ENCODE measurements around the gene GADD45A. TPM values are rescaled to one million over a fixed set of nuclear protein-coding genes. Genes with fewer than 3 reads are reported as not detected.
A peak's percentile ranks its signal among the peaks of the same experiment; 100 is the strongest.
"Not testable (repeated sequence)": the region's sequence is repeated elsewhere in the genome, so short reads cannot be mapped to it uniquely, and the experiment has no call there.

GADD45A gene
- total and polyA plus RNA-seq, 2 experiments from 2014 or later, result 72.8 to 115 TPM

- Histone ChIP-seq H3K4me3 (no peak overlapping the region), H3K9me2 (ENCODE audit: insufficient read depth) (no peaks in the 10 kb centered on the region), H4K20me1 (ENCODE audit: insufficient read depth) (no peaks in the 10 kb centered on the region), H3F3A (ENCODE audit: insufficient read depth) (no peaks in the 10 kb centered on the region; the same call in 1 of the 2 replicates), H3K4me2 (ENCODE audit: unreplicated experiment) (no peak overlapping the region), H3K9ac (no peak overlapping the region), H3K79me2 (ENCODE audit: insufficient read depth) (no peaks in the 10 kb centered on the region), H2AFZ (0 out of 2 replicates have a peak overlapping the region, but pooled peaks have one; percentile 16), H3K27ac (peak overlapping the region; percentile 32), H3K9me3 (ENCODE audit: low read depth) (no peaks in the 10 kb centered on the region), H3K36me3 (ENCODE audit: low read depth) (no peaks in the 10 kb centered on the region), H3K4me1 (ENCODE audit: insufficient read depth) (peaks cover 13% of the 10 kb centered on the region), H3K27me3 (replicated peaks; ENCODE audit: insufficient read depth) (no peaks in the 10 kb centered on the region)
- peak; percentile 91 for DNase-seq
- no peak for TF ChIP-seq EZH2phosphoT487 (IDR thresholded peaks at IDR 0.05; ENCODE audit: insufficient read depth, low read depth)
- no peak for TF ChIP-seq EZH2 (IDR thresholded peaks at IDR 0.05; ENCODE audit: insufficient read depth, poor library complexity, severe bottlenecking)
- WGBS, 2 experiments (ENCODE audit: low coverage in 1 of 2, low lambda C conversion rate in 2 of 2, missing lambda C conversion rate in 2 of 2), result 13 to 25% methylated on average over 2 of the region's 2 CpGs
- in situ Hi-C loops (cut with MboI), result no loop called here
Measured at GRCh38 chr1:67652800-67653199, 32.2 kb upstream of the GADD45A start.

DNA sequence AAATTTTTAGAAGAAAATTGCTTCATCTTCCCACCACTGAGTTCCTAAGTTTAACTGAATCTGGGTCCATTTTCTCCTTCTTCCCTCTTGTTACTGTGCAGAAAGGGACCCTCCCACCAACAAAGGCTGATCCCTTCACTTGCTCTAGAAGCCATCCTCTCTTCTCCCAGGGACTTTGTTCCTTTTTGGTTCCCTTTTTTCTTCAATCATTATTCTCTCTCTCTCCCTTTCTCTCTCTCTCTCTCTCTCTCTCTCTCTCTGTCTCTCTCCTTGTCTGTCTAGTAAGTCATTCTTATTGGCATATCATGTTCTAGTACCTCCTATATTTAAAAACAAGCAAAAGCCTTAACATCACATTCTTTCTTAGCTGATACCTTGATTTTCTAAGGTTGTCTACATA lies 31.7 kb upstream of the GADD45A start:
- DNase-seq, result no peak
- H3K4me1 ChIP-seq (ENCODE audit: insufficient read depth), result peaks cover 13% of the 10 kb centered on the region
- H3F3A ChIP-seq (ENCODE audit: insufficient read depth), result no peaks in the 10 kb centered on the region; the same call in 1 of the 2 replicates
- no peaks in the 10 kb centered on the region for H3K9me2 ChIP-seq (ENCODE audit: insufficient read depth)
- no peaks in the 10 kb centered on the region for H3K36me3 ChIP-seq (ENCODE audit: low read depth)
- no peak overlapping the region for H3K4me3 ChIP-seq
- H3K9me3 ChIP-seq (ENCODE audit: low read depth), result no peaks in the 10 kb centered on the region
- H3K4me2 ChIP-seq (ENCODE audit: unreplicated experiment), result no peak overlapping the region
- no peaks in the 10 kb centered on the region for H4K20me1 ChIP-seq (ENCODE audit: insufficient read depth)
- no peak overlapping the region for H3K9ac ChIP-seq
- H3K79me2 ChIP-seq (ENCODE audit: insufficient read depth), result no peaks in the 10 kb centered on the region
- TF ChIP-seq EZH2phosphoT487 (IDR thresholded peaks at IDR 0.05; ENCODE audit: insufficient read depth, low read depth) (no peak), EZH2 (IDR thresholded peaks at IDR 0.05; ENCODE audit: insufficient read depth, poor library complexity, severe bottlenecking) (no peak)
- H3K27me3 ChIP-seq (replicated peaks; ENCODE audit: insufficient read depth), result no peaks in the 10 kb centered on the region
- H3K27ac ChIP-seq, result peak overlapping the region; percentile 32
- in situ Hi-C loops (cut with MboI), result no loop called here
- H2AFZ ChIP-seq, result 0 out of 2 replicates have a peak overlapping the region, but pooled peaks have one; percentile 16

DNA sequence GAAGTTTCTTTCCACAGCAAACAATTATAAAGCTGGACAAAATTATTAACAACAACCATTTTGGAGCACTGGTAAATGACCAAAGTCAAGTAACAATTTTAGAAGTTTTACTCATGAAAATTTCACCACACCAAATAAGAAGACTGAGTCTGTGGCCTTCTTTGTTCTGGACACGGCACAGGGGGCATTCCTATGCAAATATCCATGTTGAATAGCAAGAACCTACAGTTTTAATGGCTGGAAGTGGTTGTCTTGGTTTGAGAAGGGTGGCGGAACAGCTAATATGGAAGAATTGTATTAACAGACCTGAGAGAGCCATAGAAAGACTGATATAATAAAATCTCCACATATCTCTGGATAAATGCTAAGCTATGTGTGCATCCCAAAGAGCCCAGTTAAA lies 29.4 kb upstream of the GADD45A start:
- no peaks in the 10 kb centered on the region for H3K79me2 ChIP-seq (ENCODE audit: insufficient read depth)
- TF ChIP-seq EZH2 (IDR thresholded peaks at IDR 0.05; ENCODE audit: insufficient read depth, poor library complexity, severe bottlenecking) (no peak), EZH2phosphoT487 (IDR thresholded peaks at IDR 0.05; ENCODE audit: insufficient read depth, low read depth) (no peak)
- H3F3A ChIP-seq (ENCODE audit: insufficient read depth), result no peaks in the 10 kb centered on the region; the same call in 1 of the 2 replicates
- DNase-seq, result no peak
- no peaks in the 10 kb centered on the region for H3K27me3 ChIP-seq (replicated peaks; ENCODE audit: insufficient read depth)
- H3K9me3 ChIP-seq (ENCODE audit: low read depth), result no peaks in the 10 kb centered on the region
- no peak overlapping the region for H3K27ac ChIP-seq
- in situ Hi-C loops (cut with MboI), result no loop called here
- no peak overlapping the region for H2AFZ ChIP-seq
- no peak overlapping the region for H3K4me2 ChIP-seq (ENCODE audit: unreplicated experiment)
- H3K9me2 ChIP-seq (ENCODE audit: insufficient read depth), result no peaks in the 10 kb centered on the region
- WGBS, 2 experiments (ENCODE audit: low coverage in 1 of 2, low lambda C conversion rate in 2 of 2, missing lambda C conversion rate in 2 of 2), result 88 to 96% methylated on average over 2 of the region's 2 CpGs
- no peak overlapping the region for H3K4me3 ChIP-seq
- no peaks in the 10 kb centered on the region for H4K20me1 ChIP-seq (ENCODE audit: insufficient read depth)
- peaks cover 8% of the 10 kb centered on the region for H3K4me1 ChIP-seq (ENCODE audit: insufficient read depth)
- no peak overlapping the region for H3K9ac ChIP-seq
- no peaks in the 10 kb centered on the region for H3K36me3 ChIP-seq (ENCODE audit: low read depth)

DNA sequence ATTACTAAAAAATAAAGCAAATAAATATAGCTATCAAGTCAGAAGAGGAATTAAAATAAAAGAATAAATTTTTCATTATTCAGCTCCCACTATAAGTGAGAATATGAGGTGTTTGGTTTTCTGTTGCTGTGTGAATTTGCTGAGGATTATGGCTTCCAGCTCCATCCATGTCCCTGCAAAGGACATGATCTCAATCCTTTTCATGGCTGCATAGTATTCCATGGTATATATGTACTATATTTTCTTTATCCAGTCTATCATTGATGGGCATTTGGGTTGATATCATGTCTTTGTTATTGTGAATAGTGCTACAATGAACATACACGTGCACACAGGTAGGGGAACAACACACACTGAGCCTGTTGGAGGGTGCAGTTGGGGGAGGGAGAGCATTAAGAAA lies 27.8 kb upstream of the GADD45A start:
- 78 to 87% methylated on average over 1 of the region's 1 CpG for WGBS, 2 experiments (ENCODE audit: low coverage in 1 of 2, low lambda C conversion rate in 2 of 2, missing lambda C conversion rate in 2 of 2)
- in situ Hi-C loops (cut with MboI); H3K79me2 ChIP-seq (ENCODE audit: insufficient read depth); H2AFZ ChIP-seq; DNase-seq; H4K20me1 ChIP-seq (ENCODE audit: insufficient read depth); H3K4me3 ChIP-seq; H3K4me2 ChIP-seq (ENCODE audit: unreplicated experiment); H3K9me3 ChIP-seq (ENCODE audit: low read depth); H3K9me2 ChIP-seq (ENCODE audit: insufficient read depth); H3K36me3 ChIP-seq (ENCODE audit: low read depth); H3K9ac ChIP-seq; H3K27me3 ChIP-seq (replicated peaks; ENCODE audit: insufficient read depth); H3K27ac ChIP-seq; H3F3A ChIP-seq (ENCODE audit: insufficient read depth); H3K4me1 ChIP-seq (ENCODE audit: insufficient read depth): not testable (repeated sequence)

- Histone ChIP-seq H4K20me1 (ENCODE audit: insufficient read depth) (no peaks in the 10 kb centered on the region), H3K4me2 (ENCODE audit: unreplicated experiment) (no peak overlapping the region), H3K79me2 (ENCODE audit: insufficient read depth) (no peaks in the 10 kb centered on the region), H3K36me3 (ENCODE audit: low read depth) (no peaks in the 10 kb centered on the region), H3K9me3 (ENCODE audit: low read depth) (no peaks in the 10 kb centered on the region), H3K4me1 (ENCODE audit: insufficient read depth) (no peaks in the 10 kb centered on the region; the same call in 1 of the 2 replicates), H3K4me3 (no peak overlapping the region), H3K9ac (no peak overlapping the region), H3F3A (ENCODE audit: insufficient read depth) (no peaks in the 10 kb centered on the region), H3K9me2 (ENCODE audit: insufficient read depth) (peaks cover 3% of the 10 kb centered on the region; the same call in 1 of the 2 replicates), H3K27me3 (replicated peaks; ENCODE audit: insufficient read depth) (no peaks in the 10 kb centered on the region), H3K27ac (no peak overlapping the region), H2AFZ (no peak overlapping the region)
- in situ Hi-C loops (cut with MboI), result no loop called here
- TF ChIP-seq EZH2 (IDR thresholded peaks at IDR 0.05; ENCODE audit: insufficient read depth, poor library complexity, severe bottlenecking) (no peak), EZH2phosphoT487 (IDR thresholded peaks at IDR 0.05; ENCODE audit: insufficient read depth, low read depth) (no peak)
- 87% methylated on average over 2 of the region's 2 CpGs for WGBS, 2 experiments (ENCODE audit: low coverage in 1 of 2, low lambda C conversion rate in 2 of 2, missing lambda C conversion rate in 2 of 2)
- DNase-seq, result no peak
Measured at GRCh38 chr1:67659229-67659628, 25.8 kb upstream of the GADD45A start.

Measured in GM23248 (cell line).